Activated T-cell treated with anti-CD3 and anti-CD28 coated beads for 1 hour (primary cell): ENCODE measurements around the gene ONECUT3.
"Not testable (repeated sequence)": the region's sequence is repeated elsewhere in the genome, so short reads cannot be mapped to it uniquely, and the experiment has no call there.

Experiments
- DNase-seq: peaks from one replicate; pipeline ENCODE4 v3.0.0-alpha.2; 2020; ENCODE audit warnings: low read depth

The ONECUT3 gene

GRCh38 chr19:1755467-1756171 lies 2.3 kb downstream of the ONECUT3 start:
- no peak for DNase-seq

GRCh38 chr19:1756264-1756663 lies 3.0 kb downstream of the ONECUT3 start:
- no peak for DNase-seq

DNA sequence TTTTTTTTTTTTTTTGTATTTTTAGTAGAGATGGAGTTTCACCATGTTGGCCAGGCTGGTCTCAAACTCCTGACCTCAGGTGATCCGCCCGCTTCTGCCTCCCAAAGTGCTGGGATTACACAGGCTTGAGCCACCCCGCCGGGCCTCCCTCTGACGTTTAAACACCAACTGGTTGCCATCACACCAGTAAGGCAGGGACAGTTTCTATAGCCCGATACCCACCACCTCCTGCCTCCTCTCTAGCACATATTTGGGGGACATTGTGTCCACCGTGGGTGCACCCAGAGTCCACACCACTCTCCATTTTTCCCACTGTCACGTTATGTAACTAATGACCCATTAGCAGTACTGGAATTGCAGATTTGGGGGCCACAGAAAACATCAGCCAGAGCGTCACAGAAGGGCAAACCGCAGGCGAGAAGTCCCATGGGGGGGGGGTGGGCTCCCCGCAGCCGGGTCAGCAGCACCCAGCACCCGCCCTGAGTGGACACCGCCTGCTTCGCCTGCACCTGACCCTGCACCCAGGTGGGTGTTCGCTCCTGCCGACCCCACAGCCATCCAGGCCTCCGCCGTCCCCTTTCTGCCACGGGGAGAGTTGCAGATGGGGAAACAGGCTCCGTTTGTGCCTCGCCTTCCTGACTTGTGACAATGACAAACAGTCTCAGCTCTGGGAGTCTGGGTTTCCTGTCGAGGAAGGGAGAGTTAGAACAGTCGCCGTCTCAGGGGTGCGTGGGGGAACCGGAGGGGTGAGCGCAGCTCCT lies 3.6 kb downstream of the ONECUT3 start:
- DNase-seq: no peak

DNA sequence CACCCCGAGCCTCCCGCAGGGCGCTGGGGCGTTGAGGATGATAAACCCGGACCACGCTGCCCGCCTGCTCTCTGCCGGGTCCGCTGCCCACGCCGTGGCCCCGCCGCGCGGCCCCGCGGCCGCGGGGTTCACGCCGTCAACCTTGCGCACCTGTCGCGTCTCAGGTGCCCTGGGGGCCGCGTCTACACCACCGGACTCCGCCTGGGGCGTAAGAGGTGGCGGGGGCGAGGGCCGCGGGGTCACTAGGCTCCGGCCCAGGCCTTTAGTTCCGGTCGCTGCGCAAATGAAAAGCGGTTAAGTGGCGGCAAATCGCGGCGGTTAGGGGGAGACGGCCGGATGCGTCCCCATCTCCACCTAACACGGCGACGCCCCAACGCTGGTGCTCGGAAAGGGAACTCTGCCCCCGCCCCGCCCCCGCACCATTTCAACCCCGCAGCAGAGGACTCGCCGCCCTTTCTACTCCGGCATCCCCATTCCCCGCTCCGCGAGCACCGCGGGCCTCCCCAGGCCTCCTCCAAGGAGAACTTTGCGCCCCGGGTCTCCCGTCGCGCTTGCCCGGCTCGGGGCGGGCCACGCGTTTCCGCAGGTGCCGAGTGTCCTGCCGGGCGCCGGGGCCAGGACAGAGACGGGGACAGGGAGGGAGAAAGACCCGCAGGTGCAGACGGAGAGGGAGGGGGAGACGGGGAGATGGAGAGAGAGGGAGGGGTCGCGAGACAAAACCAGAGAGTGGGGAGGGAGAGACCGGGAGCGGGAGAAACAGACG lies 4.3 kb downstream of the ONECUT3 start:
- DNase-seq: no peak

GRCh38 chr19:1758231-1758577 lies 4.9 kb downstream of the ONECUT3 start:
- DNase-seq: no peak

DNA sequence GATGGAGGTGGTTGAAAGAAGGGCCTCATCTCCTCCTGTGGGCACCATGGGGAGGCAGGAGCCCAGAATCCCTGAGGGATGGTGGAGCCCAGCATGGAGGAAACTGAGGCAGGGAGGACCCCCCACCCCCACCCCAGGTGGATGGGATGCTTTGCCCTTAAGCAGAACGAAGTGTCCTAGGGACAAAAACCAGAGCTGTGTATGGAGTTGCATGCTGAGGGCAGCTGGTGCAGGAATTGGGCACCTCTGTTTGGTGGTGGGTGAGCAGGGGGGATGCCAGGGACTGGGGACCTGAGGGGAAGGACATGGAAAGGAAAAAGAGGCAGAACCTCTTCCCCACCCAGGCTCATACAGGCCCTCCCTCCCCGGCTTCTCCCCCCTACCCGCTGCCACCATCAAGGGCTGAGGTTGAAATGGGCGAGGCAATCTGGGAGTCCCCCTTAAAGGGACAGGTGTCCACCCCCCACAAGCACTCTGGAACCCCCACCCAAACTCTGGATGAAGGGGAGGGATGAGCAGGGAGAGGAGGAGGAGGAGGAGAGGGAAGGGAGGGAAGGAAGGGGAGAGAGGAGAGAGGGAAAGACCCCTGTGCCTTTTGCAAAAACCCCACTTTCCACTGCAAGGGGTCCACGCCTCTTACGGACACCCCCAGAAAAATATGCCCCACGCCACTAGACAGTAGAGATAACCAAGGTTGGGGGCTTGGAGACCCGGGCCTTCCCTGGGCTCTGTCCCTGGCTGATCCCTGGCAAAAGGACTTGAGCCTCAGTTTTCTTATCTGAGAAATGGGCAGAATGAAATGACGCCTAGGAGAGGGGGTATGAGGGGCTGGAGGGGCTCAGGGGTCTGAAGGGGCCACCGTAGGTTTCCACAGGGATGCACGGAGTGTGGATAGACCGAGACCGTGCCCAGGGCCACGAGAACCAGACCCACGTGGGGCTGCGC lies 5.9 kb downstream of the ONECUT3 start:
- no peak for DNase-seq

DNA sequence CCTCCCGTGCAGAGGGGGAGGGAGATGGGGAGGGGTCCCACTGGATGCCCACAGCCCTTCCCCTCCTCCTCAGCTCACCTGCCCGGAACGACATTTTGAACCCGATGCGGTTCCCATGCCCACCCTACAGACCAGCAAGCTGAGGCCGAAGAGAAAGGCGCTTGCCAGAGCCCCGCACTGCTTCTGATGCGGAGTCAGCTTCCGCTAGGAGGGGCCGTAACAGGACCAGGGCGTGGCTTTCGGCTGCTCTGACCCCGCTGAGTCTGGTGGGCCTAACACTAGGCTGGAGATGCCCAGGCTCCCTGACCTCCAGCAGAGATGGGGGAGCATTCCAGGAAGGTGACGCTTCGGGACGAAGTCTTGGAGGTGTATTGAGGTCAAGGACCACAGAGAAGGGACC lies 6.7 kb downstream of the ONECUT3 start:
- no peak for DNase-seq

DNA sequence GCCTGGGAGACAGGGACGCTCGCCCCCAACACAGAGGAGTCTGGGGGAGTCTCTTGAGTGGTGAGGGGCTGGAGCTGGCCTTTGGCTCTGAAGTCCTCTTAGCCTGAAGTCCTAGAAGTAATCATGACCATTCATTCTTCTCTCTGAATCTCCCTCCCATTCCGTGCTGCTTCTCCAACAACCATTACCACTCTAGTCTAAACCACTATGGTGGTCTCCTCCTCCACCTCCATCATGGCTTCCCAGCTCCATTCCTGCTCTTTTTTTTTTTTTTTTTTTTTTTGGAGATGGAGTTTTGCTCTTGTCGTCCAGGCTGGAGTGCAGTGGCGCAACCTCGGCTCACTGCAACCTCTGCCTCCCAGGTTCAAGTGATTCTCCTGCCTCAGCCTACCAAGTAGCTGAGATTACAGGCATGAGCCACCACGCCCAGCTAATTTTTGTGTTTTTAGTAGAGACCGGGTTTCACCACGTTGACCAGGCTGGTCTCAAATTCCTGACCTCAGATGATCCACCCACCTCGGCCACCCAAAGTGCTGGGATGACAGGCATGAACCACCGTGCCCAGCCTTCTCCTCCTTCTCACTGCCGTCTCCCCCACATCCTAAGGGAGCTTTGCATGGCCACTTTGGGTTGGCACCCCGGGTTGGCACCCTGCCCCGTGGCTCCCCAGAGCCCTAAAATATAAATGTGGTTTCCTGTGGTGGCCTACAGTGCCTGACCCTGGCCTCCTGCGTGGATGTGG lies 7.7 kb downstream of the ONECUT3 start:
- not testable (repeated sequence) for DNase-seq

- DNase-seq: no peak
Measured at GRCh38 chr19:1761528-1762242, 8.4 kb downstream of the ONECUT3 start.

DNA sequence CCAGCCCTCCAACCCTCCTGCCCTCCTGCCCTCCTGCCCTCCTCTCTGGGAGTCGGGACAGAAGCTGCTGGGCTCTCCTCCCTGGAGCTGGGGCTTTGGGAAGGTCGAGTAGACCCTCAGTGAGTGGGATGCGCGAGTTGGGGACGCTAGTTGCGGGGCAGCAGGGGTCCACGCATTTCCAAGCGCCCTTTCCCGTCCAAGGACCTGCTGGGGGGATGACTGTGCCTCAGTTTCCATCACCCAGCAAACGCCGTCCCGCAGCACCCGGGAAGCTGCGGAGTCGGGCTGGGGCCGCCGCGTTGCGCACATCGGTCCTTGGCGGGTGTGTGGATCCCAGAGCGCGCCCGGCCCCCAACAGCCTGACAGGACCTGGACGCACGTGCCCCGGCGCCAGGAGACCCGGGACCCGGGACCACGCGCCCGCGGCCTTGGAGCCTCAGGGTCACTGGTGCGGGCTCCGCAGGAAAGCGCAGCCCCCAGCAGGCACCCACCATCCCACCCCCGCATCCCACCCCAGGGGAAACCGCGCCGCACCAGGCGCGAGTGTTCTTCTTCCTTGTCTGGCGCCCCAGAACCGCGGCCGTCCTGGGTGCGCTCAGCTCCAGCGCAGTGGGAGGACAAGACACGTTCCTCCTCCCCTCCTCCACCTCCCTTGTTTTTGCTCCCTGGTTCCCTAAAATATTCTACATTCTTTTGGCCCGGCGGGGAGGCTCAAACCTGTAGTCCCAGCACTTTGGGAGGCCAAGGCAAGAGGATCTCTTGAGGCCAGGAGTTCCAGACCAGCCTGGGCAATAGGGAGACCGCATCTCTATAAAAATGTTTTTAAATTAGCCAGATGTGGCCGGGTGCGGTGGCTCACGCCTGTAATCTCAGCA lies 9.2 kb downstream of the ONECUT3 start:
- DNase-seq: no peak

DNA sequence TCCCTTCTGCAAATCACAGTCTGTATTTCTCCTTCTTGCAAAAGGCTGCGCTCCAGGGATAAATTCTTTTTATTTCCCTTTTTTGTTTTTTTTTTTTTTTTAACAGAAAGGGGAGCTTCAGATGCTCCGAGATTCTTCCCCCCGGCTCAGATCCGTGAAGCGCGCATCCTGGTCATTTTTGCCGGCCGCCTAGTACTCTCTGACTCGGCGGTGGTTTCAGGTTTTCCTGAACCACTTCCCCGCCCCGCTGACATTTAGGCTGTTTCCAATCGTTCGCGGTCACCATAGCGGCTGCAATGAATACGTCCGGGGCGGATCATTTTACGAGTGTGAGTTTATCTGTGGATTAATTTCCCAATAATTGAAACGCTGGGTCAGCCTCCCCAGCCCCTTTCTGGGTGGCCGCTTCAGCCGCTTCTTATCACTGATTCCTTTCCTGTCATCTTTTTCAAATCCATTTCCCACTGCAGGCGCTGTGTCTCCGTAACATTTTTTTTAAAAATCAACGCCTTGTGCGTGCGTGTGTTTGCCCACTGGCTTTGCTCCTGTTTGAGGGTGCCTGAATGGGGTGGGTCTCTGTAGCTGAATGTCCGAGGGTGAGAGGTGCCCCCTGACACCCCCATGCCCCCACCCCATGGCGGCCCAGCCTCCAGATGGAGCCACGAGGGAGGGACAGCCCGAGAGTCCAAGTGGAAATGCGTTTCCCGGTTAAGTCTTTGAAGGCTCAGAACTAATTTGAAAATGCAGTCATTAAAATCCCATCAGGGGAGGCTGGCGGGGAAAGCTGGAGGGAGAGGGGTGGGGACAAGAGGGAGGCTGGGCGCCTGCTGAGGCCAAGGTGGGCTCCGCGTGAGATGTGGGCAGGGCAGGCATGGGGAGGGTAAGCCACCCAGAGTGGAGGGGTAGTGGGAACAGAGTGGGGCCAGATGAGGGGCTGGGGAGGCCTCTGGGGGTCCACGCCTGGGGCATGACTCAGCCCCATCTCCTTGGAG lies 10.6 kb downstream of the ONECUT3 start:
- DNase-seq: no peak

DNA sequence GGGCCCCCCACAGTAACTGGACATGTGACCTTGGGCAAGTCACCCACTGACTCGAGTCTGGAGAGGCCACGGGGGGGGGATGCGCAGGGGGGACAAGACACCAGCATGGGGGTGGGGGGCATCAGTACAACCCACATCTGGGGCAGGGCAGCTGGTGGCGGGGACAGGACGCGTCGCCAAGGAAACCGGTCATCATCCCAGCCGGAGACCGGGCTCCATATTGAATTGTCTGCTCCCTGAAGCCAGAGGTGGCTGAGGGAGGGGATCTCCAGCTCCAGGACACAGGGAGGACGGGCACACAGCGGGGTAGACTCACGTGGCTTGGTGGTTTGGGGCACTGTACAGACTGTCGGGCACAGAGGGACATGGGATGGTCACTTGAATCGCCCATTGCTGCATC lies 11.4 kb downstream of the ONECUT3 start:
- no peak for DNase-seq

- no peak for DNase-seq
Measured at GRCh38 chr19:1765232-1765903, 12.1 kb downstream of the ONECUT3 start.

DNA sequence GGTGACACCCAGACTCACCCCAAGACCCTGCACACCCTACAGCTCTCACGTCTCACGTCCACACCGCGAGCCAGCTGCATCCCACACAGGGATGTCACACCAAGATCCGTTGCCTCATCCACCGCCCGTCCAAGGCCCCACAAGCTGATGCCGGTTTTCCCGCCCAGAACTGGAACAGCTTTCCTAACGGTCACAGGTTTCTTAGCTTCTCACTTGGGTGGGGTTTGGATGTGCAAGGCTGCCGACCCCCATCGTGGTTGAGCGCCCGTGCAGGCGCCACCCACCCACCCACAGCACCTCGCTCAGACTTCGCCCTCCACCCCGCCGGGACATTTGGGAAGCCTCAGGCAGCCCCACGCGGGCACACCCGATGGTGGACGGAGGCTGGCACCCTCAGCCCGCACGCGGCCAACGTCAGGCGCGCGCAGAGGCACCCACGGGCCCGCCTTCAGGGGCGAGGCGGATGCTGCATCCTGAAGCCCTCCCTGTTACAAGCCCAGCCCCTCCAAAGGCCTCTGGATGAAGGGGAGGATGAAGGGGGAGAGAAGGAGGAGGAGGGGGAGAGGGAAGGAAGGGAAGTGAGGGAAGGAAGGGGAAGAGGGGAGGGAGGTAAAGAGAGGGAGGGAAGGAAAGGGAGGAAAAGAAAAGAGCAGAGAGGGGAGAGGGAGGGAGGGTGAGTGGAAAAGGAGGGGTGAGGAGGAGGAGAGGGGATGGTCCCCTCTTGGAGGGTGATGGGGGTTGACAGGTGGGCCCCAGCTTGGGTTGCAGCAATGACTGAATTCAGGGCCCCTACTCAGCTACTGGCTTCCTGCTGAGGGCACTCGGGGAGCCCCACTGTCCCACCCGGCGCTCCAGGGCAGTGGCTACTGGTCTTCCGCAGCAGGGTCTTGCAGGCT lies 12.8 kb downstream of the ONECUT3 start:
- no peak for DNase-seq

DNA sequence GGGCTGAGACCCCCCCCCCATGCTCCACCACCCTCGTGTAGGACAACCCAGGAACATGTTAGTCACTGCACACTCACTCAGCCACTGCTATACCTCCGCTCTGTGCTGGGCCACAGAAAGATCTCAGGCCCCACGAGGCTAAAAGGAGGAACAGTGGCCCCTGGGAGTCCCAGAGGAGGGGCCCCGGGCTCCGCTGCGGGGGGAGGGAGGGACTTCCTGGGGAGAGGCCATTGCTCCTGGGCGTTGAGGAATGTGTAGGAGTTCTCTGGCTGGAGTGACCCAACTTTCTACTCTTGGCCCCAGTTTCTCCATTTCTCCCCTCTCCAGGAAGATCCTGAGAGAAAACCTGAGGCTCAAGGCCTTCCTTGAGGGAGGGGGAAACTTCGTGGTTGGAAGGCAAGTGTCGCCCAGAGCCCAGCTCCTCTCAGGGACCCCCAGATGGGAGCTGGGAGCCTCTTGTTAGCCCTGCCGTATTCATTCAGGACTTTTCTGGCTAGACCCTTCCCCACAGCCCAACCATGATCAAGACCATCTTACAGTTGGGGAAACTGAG lies 13.6 kb downstream of the ONECUT3 start:
- DNase-seq: no peak

DNA sequence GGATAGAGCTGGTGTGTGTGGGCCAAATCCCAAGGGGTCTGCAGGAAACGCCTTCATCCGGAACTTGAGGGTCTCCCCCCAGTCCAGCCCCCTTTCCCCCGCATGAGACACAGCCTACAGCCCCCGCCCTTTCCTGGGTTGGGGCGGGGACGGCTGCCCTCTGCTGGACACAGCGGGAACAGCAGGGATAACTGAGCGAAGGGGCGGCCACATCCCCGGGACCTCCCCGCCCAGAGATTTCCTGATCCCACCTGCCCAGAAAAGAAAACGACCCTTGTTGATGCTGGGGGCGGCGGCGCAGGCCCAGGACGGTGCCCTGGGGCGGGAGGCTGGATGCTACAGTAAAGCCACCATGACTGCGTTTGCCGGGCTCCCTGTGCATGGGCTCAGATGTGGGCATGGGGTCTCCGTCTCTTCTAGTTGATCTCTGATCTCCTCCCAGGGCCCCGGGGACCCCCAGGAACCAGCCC lies 14.2 kb downstream of the ONECUT3 start:
- peak; percentile 52 for DNase-seq
